OCI-LY3 (cell line): Measurements from ENCODE around the gene CDHR4.

Source experiments
- H2AFZ ChIP-seq: fragments of 200-600, 300-600 bp; shearing (Covaris generic); 2 replicates; pipeline ENCODE4 v1.6.0; 2014; ENCODE audit warnings: antibody characterized with exemption, low read depth, low read length
- H3K27ac ChIP-seq: fragments of 200-600, 300-600 bp; sonication (generic); 2 replicates; pipeline ENCODE4 v1.5.1; 2014; ENCODE audit warnings: mild to moderate bottlenecking, low read length, moderate library complexity, mixed read lengths
- H3K27me3 ChIP-seq: fragments of 200-600, 300-600 bp; sonication (generic); 2 replicates; pipeline ENCODE4 v1.6.1; 2014; ENCODE audit warnings: low read depth, low read length, mixed read lengths
- H3K36me3 ChIP-seq: fragments of 200-600, 300-600 bp; sonication (generic); replicated peaks from 2 replicates; pipeline ENCODE3; 2014; ENCODE audit warnings: low read depth, low read length, mixed read lengths
- H3K4me1 ChIP-seq: fragments of 300-600, 200-600 bp; sonication (generic); 2 replicates; pipeline ENCODE4 v1.6.1; 2014; ENCODE audit warnings: low read length, mixed read lengths
- H3K4me2 ChIP-seq: fragments of 200-600, 300-600 bp; sonication (generic); 2 replicates; pipeline ENCODE4 v1.6.1; 2014; ENCODE audit warnings: low read length, mixed read lengths
- H3K4me3 ChIP-seq: fragments of 300-600, 200-600 bp; sonication (generic); 2 replicates; pipeline ENCODE4 v1.5.1; 2014; ENCODE audit warnings: antibody characterized with exemption, mild to moderate bottlenecking, low read length, moderate library complexity
- H3K79me2 ChIP-seq: fragments of 300-600, 200-600 bp; shearing (Covaris generic); 2 replicates; pipeline ENCODE4 v1.6.1; 2014; ENCODE audit warnings: mild to moderate bottlenecking, low read length, mixed read lengths
- H3K9ac ChIP-seq: fragments of 300-600, 200-600 bp; shearing (Covaris generic); 2 replicates; pipeline ENCODE4 v1.6.0; 2014; ENCODE audit warnings: mild to moderate bottlenecking, low read length, moderate library complexity
- H3K9me3 ChIP-seq: fragments of 200-600, 300-600 bp; shearing (Covaris generic); 2 replicates; pipeline ENCODE4 v1.6.1; 2014; ENCODE audit warnings: low read length, mixed read lengths; ENCODE audit not compliant: insufficient read depth
- H4K20me1 ChIP-seq: fragments of 200-600, 300-600 bp; sonication (generic); 2 replicates; pipeline ENCODE4 v1.6.1; 2016; ENCODE audit warnings: low read length, mixed read lengths; ENCODE audit not compliant: insufficient read depth
- CTCF ChIP-seq: fragments of 200-600, 300-600 bp; sonication (generic); IDR thresholded peaks from 2 replicates; pipeline ENCODE4 v1.5.1; 2014; ENCODE audit warnings: antibody characterized with exemption, low read length, low read depth
- EZH2phosphoT487 ChIP-seq: fragments of 200-600 bp; shearing (Covaris generic); IDR thresholded peaks from 2 replicates; pipeline ENCODE4 v1.6.1; 2018; ENCODE audit warnings: antibody characterized with exemption, mixed run types, low read depth

Gene CDHR4

GRCh38 chr3:49805897-49806701 is 6.4 kb upstream of the CDHR4 start:
- Histone ChIP-seq H3K36me3 (no peaks in the 10 kb centered on the region), H3K9me3 (no peaks in the 10 kb centered on the region), H3K4me2 (0 out of 2 replicates have a peak overlapping the region, but pooled peaks have one; percentile 5), H3K27me3 (peaks cover 18% of the 10 kb centered on the region), H3K27ac (no peak overlapping the region), H2AFZ (no peak overlapping the region), H4K20me1 (no peaks in the 10 kb centered on the region), H3K9ac (no peak overlapping the region), H3K4me1 (peaks cover 16% of the 10 kb centered on the region), H3K4me3 (no peak overlapping the region), H3K79me2 (no peaks in the 10 kb centered on the region)
- TF ChIP-seq CTCF (no peak), EZH2phosphoT487 (no peak)

GRCh38 chr3:49805367-49805782 is 5.7 kb upstream of the CDHR4 start:
- Histone ChIP-seq H3K79me2 (no peaks in the 10 kb centered on the region), H3K9me3 (no peaks in the 10 kb centered on the region), H3K4me2 (0 out of 2 replicates have a peak overlapping the region, but pooled peaks have one; percentile 5), H3K9ac (no peak overlapping the region), H3K4me3 (no peak overlapping the region), H3K27me3 (peaks cover 20% of the 10 kb centered on the region), H3K27ac (no peak overlapping the region), H2AFZ (no peak overlapping the region), H3K36me3 (no peaks in the 10 kb centered on the region), H4K20me1 (no peaks in the 10 kb centered on the region), H3K4me1 (peaks cover 16% of the 10 kb centered on the region)
- TF ChIP-seq CTCF (no peak), EZH2phosphoT487 (no peak)

- Histone ChIP-seq H3K27ac (no peak overlapping the region), H3K9me3 (no peaks in the 10 kb centered on the region)
These were observed 4.7 kb upstream of the CDHR4 start for GRCh38 chr3:49804141-49805041.

More at GRCh38 chr3:49804141-49805041, 4.7 kb upstream of the CDHR4 start:
- Histone ChIP-seq H3K79me2 (no peaks in the 10 kb centered on the region), H3K4me3 (peak overlapping the region; percentile 90), H3K36me3 (no peaks in the 10 kb centered on the region), H3K4me2 (peak overlapping the region; percentile 100), H2AFZ (peak overlapping the region; percentile 49; the same call in 1 of the 2 replicates), H3K4me1 (peaks cover 16% of the 10 kb centered on the region), H3K27me3 (peaks cover 20% of the 10 kb centered on the region), H4K20me1 (no peaks in the 10 kb centered on the region), H3K9ac (peak overlapping the region; percentile 72)
- TF ChIP-seq EZH2phosphoT487: no peak
- no peak for TF ChIP-seq CTCF
